HG02763 (cell line): ENCODE data around the gene PDLIM1.
A peak's percentile ranks its signal among the peaks of the same experiment; 100 is the strongest.

Experiments used
- ATAC-seq: cut with Tn5 transposase; IDR thresholded peaks from one replicate; pipeline ENCODE4 v1.9.1; 2021; ENCODE audit warnings: mild to moderate bottlenecking, moderate library complexity; ENCODE audit not compliant: unreplicated experiment

The PDLIM1 gene

GRCh38 chr10:95265572-95265971 lies 25.2 kb downstream of the PDLIM1 start:
- no peak for ATAC-seq

GRCh38 chr10:95264227-95265051 lies 26.4 kb downstream of the PDLIM1 start:
- ATAC-seq, result no peak

- ATAC-seq, result no peak
Measured at GRCh38 chr10:95263864-95264226, 27.0 kb downstream of the PDLIM1 start.

- no peak for ATAC-seq
Measured at GRCh38 chr10:95262763-95263518, 27.9 kb downstream of the PDLIM1 start.

GRCh38 chr10:95261926-95262325 lies 28.9 kb downstream of the PDLIM1 start:
- no peak for ATAC-seq

- no peak for ATAC-seq
Measured at GRCh38 chr10:95260909-95261552, 29.8 kb downstream of the PDLIM1 start.

GRCh38 chr10:95260397-95260881 lies 30.4 kb downstream of the PDLIM1 start:
- ATAC-seq, result peak; percentile 66

- no peak for ATAC-seq
Measured at GRCh38 chr10:95257849-95258248, 33.0 kb downstream of the PDLIM1 start.

- no peak for ATAC-seq
Measured at GRCh38 chr10:95256268-95256667, 34.5 kb downstream of the PDLIM1 start.

- ATAC-seq, result no peak
Measured at GRCh38 chr10:95254629-95255028, 36.2 kb downstream of the PDLIM1 start.

- no peak for ATAC-seq
Measured at GRCh38 chr10:95253686-95254085, 37.1 kb downstream of the PDLIM1 start.

- ATAC-seq, result no peak
Measured at GRCh38 chr10:95253007-95253406, 37.8 kb downstream of the PDLIM1 start.

- no peak for ATAC-seq
Measured at GRCh38 chr10:95250856-95251255, 39.9 kb downstream of the PDLIM1 start.

- no peak for ATAC-seq
Measured at GRCh38 chr10:95249467-95249866, 41.3 kb downstream of the PDLIM1 start.

- ATAC-seq, result no peak
Measured at GRCh38 chr10:95248989-95249388, 41.8 kb downstream of the PDLIM1 start.

- ATAC-seq, result no peak
Measured at GRCh38 chr10:95247881-95248583, 42.8 kb downstream of the PDLIM1 start.

- no peak for ATAC-seq
Measured at GRCh38 chr10:95247200-95247880, 43.5 kb downstream of the PDLIM1 start.

GRCh38 chr10:95246582-95247051 lies 44.2 kb downstream of the PDLIM1 start:
- ATAC-seq, result no peak

GRCh38 chr10:95245425-95246055 lies 45.3 kb downstream of the PDLIM1 start:
- peak; percentile 89 for ATAC-seq

- ATAC-seq, result no peak
Measured at GRCh38 chr10:95244152-95244551, 46.7 kb downstream of the PDLIM1 start.
